B cell (primary cell): ENCODE results near the gene RMI2. TPM values are rescaled to one million over a fixed set of nuclear protein-coding genes. Genes with fewer than 3 reads are reported as not detected.
A peak's percentile ranks its signal among the peaks of the same experiment; 100 is the strongest.

Experiments used
- ATAC-seq: fragments of 200-7000 bp; cut with Tn5 transposase; one replicate; pipeline ENCODE4 v1.10.0; 2021; ENCODE audit warnings: low read depth, mild to moderate bottlenecking, moderate number of reproducible peaks, moderate library complexity
- CTCF ChIA-PET: fragments of 350-600 bp; sonication (Branson Sonifier 250); formaldehyde crosslinking; loops from one replicate; lab custom pipeline; 2021; ENCODE audit warnings: antibody characterized with exemption, inconsistent platforms; lab: Charles Lee
- POLR2A ChIA-PET: fragments of 350-600 bp; sonication (Branson Sonifier 250); formaldehyde crosslinking; loops from one replicate; lab custom pipeline; 2021; ENCODE audit warnings: antibody characterized with exemption; lab: Charles Lee
- DNase-seq: peaks from one replicate; pipeline ENCODE4 v3.0.0; 2013
- H2AFZ ChIP-seq: 2 replicates; pipeline ENCODE4 v1.6.1; 2012; ENCODE audit warnings: mild to moderate bottlenecking, low read depth, low read length; ENCODE audit not compliant: insufficient read depth, poor library complexity, severe bottlenecking
- H3K27ac ChIP-seq, 2 donors: 1 replicate in 1 of 2; 2 replicates in 1 of 2; pipeline ENCODE4 v1.5.1; 2012 to 2013; ENCODE audit warnings: low read length in 2 of 2, mild to moderate bottlenecking in 2 of 2, moderate library complexity in 1 of 2
- H3K27me3 ChIP-seq, 4 experiments: fragments of 200-600 bp in 1 of 4; sonication (generic) in 1 of 4; replicated peaks in 1 of 4; 1 replicate in 2 of 4; 2 replicates in 2 of 4; pipeline versions ENCODE4 v1.6.1 to v1.7.0; 2013 to 2016; ENCODE audit warnings: low read length in 3 of 4, mild to moderate bottlenecking in 2 of 4, mixed read lengths in 1 of 4, moderate library complexity in 1 of 4; ENCODE audit not compliant: insufficient read depth in 4 of 4, control insufficient read depth in 3 of 4; ENCODE audit errors: control extremely low read depth in 1 of 4
- H3K36me3 ChIP-seq, 2 experiments: replicated peaks in 1 of 2; 1 replicate in 1 of 2; 2 replicates in 1 of 2; pipeline versions ENCODE4 v1.6.1 to v1.7.1; 2013; ENCODE audit warnings: low read length in 1 of 2; ENCODE audit not compliant: insufficient read depth in 2 of 2, control insufficient read depth in 1 of 2; ENCODE audit errors: control extremely low read depth in 1 of 2, extremely low read depth in 1 of 2
- H3K4me1 ChIP-seq, 2 donors: fragments of 200-600 bp in 1 of 2; sonication (generic) in 1 of 2; 1 replicate in 1 of 2; 2 replicates in 1 of 2; pipeline versions ENCODE4 v1.5.1 to v1.6.1; 2013 to 2017; ENCODE audit warnings: low read length in 2 of 2; ENCODE audit not compliant: control insufficient read depth in 2 of 2, insufficient read depth in 2 of 2
- H3K4me2 ChIP-seq: replicated peaks from 2 replicates; pipeline ENCODE3; 2012; ENCODE audit warnings: mild to moderate bottlenecking, low read depth, low read length; ENCODE audit not compliant: poor library complexity, severe bottlenecking
- H3K4me3 ChIP-seq, 5 experiments: fragments of 200-600 bp in 1 of 5; sonication (generic) in 1 of 5; 1 replicate in 3 of 5; 2 replicates in 2 of 5; pipeline versions ENCODE4 v1.5.1 to v1.7.0; 2011 to 2016; ENCODE audit warnings: low read length in 4 of 5, mild to moderate bottlenecking in 4 of 5, low read depth in 2 of 5, control low read depth in 1 of 5, moderate library complexity in 1 of 5; ENCODE audit not compliant: insufficient read depth in 1 of 5; ENCODE audit errors: control extremely low read depth in 1 of 5, extremely low read depth in 1 of 5
- H3K79me2 ChIP-seq: fragments of 200-600 bp; sonication (generic); one replicate; pipeline ENCODE4 v1.6.0; 2016; ENCODE audit warnings: low read length; ENCODE audit not compliant: control insufficient read depth, insufficient read depth
- H3K9ac ChIP-seq: fragments of 200-600 bp; sonication (generic); 2 replicates; pipeline ENCODE4 v1.6.1; 2017; ENCODE audit warnings: mild to moderate bottlenecking, low read length, moderate library complexity
- H3K9me3 ChIP-seq, 3 donors: one replicate each; pipeline versions ENCODE4 v1.6.1 to v1.7.1; 2013; ENCODE audit warnings: low read length in 2 of 3; ENCODE audit not compliant: control insufficient read depth in 2 of 3, insufficient read depth in 1 of 3; ENCODE audit errors: control extremely low read depth in 1 of 3
- H4K20me1 ChIP-seq: 2 replicates; pipeline ENCODE4 v1.6.0; 2012; ENCODE audit warnings: mild to moderate bottlenecking, low read length; ENCODE audit not compliant: insufficient read depth, control insufficient read depth, poor library complexity, severe bottlenecking
- H3K27ac Mint-ChIP-seq: one replicate; pipeline ENCODE4 v1.8.0; 2021; ENCODE audit warnings: mixed read lengths
- H3K27me3 Mint-ChIP-seq: one replicate; pipeline ENCODE4 v1.8.0; 2021; ENCODE audit warnings: mixed read lengths
- H3K4me1 Mint-ChIP-seq: one replicate; pipeline ENCODE4 v1.8.0; 2021; ENCODE audit warnings: mixed read lengths
- H3K4me3 Mint-ChIP-seq: one replicate; pipeline ENCODE4 v1.8.0; 2021; ENCODE audit warnings: mixed read lengths
- H3K9me3 Mint-ChIP-seq: one replicate; pipeline ENCODE4 v1.8.0; 2022; ENCODE audit warnings: mixed read lengths; ENCODE audit not compliant: insufficient read depth
- CTCF ChIP-seq: fragments of 200-600 bp; IDR thresholded peaks from one replicate; pipeline ENCODE4 v1.8.0; 2022; ENCODE audit warnings: antibody characterized with exemption, mild to moderate bottlenecking
- EZH2 ChIP-seq: IDR thresholded peaks from 2 replicates; pipeline ENCODE4 v1.6.1; 2012; ENCODE audit warnings: borderline replicate concordance, low read depth, mild to moderate bottlenecking, moderate library complexity, low read length; ENCODE audit not compliant: insufficient read depth, poor library complexity, severe bottlenecking
- WGBS: methylation state at CpG from one replicate; pipeline ENCODE4 v1.1.5; 2013; ENCODE audit warnings: missing lambda C conversion rate; ENCODE audit not compliant: insufficient coverage; 5-methylcytosine and 5-hydroxymethylcytosine counted together
- intact Hi-C: fragments of 100-400 bp; cut with micrococcal nuclease; formaldehyde crosslinking; loops from one replicate; pipeline ENCODE4 v1.10.0; 2022
- polyA plus RNA-seq: library from polyadenylated mRNA; depleted of rRNA; stranded (reverse); fragments of >200 nt; gene quantifications from 2 replicates; pipeline ENCODE4 v1.2.3, GENCODE V29; 2012
- total RNA-seq, 2 donors: library from RNA; stranded (reverse); fragments of 120-200 nt in 1 of 2; gene quantifications; 1 replicate in 1 of 2; 2 replicates in 1 of 2; pipeline versions ENCODE4 v1.2.3 to v1.2.4, GENCODE V29; 2013 to 2022

RMI2 gene
- total and polyA plus RNA-seq, 2 donors (not counting 1 experiment from before 2014, with no cell fraction given) = 2.3 to 27.0 TPM

GRCh38 chr16:11321662-11322061, 23.6 kb upstream of the RMI2 start:
- Histone ChIP-seq H2AFZ (no peak overlapping the region), H3K27ac (no peak overlapping the region), H3K4me2 (no peak overlapping the region), H3K79me2 (peaks cover 4% of the 10 kb centered on the region), H4K20me1 (no peaks in the 10 kb centered on the region), H3K27me3 (no peaks in the 10 kb centered on the region), H3K9me3 (peaks cover 0 to 10% (median 0%) of the 10 kb centered on the region in 3 donors), H3K4me1 (peaks cover 20 to 34% of the 10 kb centered on the region in 2 donors), H3K36me3 (no peaks in the 10 kb centered on the region), H3K4me3 (no peak overlapping the region), H3K9ac (no peak overlapping the region)
- Mint-ChIP-seq H3K4me1 (peaks cover 27% of the 10 kb centered on the region), H3K27ac (no peak overlapping the region), H3K27me3 (no peaks in the 10 kb centered on the region), H3K9me3 (no peaks in the 10 kb centered on the region), H3K4me3 (no peak overlapping the region)
- ChIA-PET POLR2A (no interaction called here), CTCF (no interaction called here)
- no peak for ATAC-seq
- intact Hi-C loops = no loop called here
- 92% methylated on average over 5 of the region's 5 CpGs for WGBS
- no peak for TF ChIP-seq EZH2
- no peak for TF ChIP-seq CTCF
- DNase-seq = no peak

- ATAC-seq (no peak), DNase-seq (no peak)
- Histone ChIP-seq H3K4me3 (no peak overlapping the region), H3K27ac (no peak overlapping the region), H3K9me3 (peaks cover 0 to 17% (median 3%) of the 10 kb centered on the region in 3 donors), H3K36me3 (no peaks in the 10 kb centered on the region), H3K27me3 (no peaks in the 10 kb centered on the region), H3K9ac (no peak overlapping the region), H3K79me2 (peaks cover 4% of the 10 kb centered on the region), H3K4me2 (no peak overlapping the region), H3K4me1 (peaks cover 31 to 45% of the 10 kb centered on the region in 2 donors), H2AFZ (no peak overlapping the region), H4K20me1 (no peaks in the 10 kb centered on the region)
- no peak for TF ChIP-seq EZH2
- no peak for TF ChIP-seq CTCF
- H3K4me1 Mint-ChIP-seq = peaks cover 39% of the 10 kb centered on the region
- ChIA-PET CTCF (interaction anchor here (2.4 kb wide), 1 partner anchor 12 kb away, joined by 8 read pairs; no protein-coding TSS in a partner anchor), POLR2A (interaction anchor here (0.7 kb wide), 1 partner anchor 11 kb away, joined by 4 read pairs; no protein-coding TSS in a partner anchor)
- no peak overlapping the region for H3K4me3 Mint-ChIP-seq
- no peaks in the 10 kb centered on the region for H3K9me3 Mint-ChIP-seq
- peak overlapping the region; percentile 38 for H3K27ac Mint-ChIP-seq
- intact Hi-C loops = no loop called here
- 100% methylated on average over 2 of the region's 3 CpGs for WGBS
- no peaks in the 10 kb centered on the region for H3K27me3 Mint-ChIP-seq
Measured at GRCh38 chr16:11322823-11323222, 22.4 kb upstream of the RMI2 start.
